GM19240 (cell line): ENCODE measurements around the gene IZUMO2.
"Not testable (repeated sequence)": the region's sequence is repeated elsewhere in the genome, so short reads cannot be mapped to it uniquely, and the experiment has no call there.

Experiments
- DNase-seq: peaks from one replicate; pipeline ENCODE4 v3.0.0; 2011; ENCODE audit warnings: low spot score; ENCODE audit not compliant: insufficient read length

The IZUMO2 gene

DNA sequence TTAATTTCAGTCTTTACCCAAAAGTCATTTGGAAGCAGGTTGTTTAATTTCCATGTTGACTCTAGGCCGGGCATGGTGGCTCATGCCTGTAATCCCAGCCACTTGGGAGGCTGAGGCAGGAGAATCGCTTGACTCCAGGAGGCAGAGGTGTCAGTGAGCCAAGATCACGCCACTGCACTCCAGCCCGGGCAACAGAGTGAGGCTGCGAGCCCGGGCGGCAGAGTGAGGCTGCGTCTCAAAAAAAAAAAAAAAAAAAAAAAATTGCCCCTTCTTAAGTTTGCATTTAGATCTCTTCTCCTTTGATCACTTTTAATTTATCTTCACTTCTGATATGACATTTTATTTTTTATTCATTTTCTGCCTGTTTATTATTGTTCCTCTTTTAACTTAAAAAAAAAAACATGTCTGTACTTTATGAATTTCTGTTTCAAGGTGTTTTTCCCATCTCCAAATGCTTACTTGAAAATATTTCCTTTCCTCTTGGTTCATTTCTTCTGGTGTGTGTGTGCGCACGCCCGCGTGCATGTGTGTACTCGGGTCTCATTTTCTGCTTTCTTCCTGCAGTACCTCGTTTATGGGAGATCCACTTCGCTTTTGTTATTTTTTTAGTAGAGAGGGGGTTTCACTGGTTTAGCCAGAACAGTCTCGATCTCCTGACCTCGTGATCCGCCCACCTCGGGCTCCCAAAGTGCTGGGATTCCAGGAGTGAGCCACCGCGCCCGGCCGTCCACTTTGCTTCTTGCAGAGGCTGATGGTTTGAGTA lies 26.3 kb downstream of the IZUMO2 start:
- not testable (repeated sequence) for DNase-seq

DNA sequence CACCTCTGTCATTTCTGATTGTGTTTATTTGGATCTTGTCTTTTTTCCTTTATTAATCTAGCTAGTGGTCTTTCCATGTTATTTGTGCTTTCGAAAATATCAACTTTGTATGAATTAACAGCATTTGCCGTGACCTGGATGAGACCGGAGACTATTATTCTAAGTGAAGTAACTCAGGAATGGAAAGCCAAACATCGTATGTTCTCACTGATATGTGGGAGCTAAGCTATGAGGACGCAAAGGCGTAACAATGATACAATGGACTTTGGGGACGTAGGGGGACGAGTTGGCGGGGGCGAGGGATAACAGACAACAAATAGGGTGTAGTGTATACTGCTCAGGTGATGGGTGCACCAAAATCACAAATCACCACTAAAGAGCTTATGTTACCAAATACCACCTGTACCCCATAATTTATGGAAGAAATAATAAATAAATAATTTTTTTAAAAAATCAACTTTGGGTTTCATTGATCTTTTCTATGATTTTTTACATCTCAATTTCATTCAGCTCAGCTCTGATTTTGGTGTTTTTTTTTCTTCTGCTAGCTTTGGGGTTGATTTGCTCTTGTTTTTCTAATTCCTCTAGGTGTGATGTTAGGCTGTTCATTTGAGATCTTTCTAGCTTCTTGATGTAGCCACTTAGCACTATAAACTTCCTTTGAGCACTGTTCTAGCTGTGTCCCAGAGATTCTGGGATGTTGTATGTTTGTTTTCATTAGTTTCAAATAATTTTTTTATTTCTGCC lies 27.1 kb downstream of the IZUMO2 start:
- DNase-seq, result not testable (repeated sequence)

DNA sequence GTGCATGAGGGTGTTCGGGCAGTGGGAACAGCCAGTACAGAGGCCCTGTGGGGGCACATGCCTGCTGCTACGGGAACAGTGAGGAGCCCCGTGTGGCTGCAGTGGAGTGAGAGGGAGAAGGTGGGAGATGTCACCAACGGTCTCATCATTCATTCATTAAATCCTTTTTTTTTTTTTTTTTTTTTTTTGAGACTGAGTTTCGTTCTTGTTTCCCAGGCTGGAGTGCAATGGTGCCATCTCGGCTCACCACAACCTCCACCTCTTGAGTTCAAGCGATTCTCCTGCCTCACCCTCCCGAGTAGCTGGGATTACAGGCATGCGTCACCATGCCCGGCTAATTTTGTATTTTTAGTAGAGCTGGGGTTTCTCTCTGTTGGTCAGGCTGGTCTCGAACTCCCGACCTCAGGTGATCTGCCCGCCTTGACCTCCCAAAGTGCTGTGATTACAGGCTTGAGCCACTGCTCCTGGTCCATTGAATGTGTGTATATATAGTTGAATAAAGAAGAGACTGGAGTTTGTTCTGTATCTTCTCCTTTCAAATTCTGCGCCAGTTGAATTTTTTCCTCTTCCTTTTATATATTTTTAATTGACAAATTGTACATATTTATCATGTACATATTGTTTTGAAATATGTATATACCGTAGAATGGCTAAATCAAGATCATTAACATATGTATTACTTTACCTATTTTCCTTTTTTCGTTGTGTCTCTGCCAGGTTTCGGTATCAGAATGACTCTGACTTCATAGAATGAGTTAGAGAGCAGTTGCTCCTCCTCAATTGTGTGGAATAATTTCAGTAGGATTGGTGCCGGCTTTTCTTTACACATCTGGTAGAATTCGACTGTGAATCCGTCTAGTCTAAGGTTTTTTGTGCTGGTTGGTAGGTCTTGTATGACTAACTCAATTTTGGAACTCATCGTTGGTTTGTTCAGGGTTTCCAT lies 28.0 kb downstream of the IZUMO2 start:
- DNase-seq, result not testable (repeated sequence)

DNA sequence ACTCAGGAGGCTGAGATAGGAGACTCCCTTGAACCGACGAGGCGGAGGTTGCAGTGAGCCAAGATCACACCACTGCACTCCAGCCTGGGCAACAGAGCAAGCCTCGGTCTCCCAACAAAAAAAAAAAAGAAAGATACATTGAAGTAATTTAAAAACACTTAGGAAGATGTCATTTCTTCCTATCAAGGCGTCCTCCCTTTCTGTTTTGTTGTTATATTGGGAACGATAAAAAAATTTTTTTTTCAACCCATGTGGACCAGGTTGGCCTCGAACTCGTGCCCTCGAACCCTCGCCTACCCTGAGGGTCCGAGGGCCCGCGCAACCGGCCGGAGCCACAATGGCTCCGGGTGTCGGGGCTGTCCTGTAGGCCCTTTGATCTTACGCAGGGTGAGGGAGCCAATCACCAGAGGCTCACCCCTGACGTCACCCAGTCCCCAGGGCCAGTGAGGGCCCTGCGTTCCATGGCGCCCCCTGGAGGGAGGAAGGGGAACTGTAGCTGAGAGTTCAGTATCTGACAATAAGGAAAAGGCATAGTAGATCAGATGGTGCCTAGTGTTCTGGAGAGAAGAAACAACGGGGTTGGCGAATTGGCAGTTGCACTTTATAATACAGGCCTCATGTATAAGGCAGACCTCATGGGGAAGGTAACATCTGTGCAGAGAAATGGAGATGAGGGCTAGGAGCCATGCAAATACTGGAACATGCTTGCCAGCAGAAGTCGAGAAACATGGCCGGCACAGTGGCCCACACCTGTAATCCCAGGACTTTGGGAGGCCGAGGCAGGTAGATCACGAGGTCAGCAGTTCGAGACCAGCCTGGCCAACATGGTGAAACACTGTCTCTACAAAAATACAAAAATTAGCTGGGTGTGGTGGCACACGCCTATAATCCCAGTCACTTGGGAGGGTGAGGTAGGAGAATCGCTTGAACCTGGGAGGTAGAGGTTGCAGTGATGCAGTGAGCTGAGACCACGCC lies 29.3 kb downstream of the IZUMO2 start:
- not testable (repeated sequence) for DNase-seq

DNA sequence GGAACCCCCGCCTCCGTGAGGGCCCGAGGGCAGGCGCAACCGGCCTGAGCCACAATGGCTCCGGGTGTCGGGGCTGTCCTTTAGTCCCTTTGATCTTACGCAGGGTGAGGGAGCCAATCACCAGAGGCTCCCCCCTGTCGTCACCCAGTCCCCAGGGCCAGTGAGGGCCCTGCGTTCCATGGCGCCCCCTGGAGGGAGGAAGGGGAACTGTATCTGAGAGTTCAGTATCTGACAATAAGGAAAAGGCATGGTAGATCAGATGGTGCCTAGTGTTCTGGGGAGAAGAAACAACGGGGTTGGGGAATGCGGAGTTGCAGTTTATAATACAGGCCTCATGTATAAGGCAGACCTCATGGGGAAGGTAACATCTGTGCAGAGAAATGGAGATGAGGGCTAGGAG lies 59.1 kb downstream of the IZUMO2 start:
- not testable (repeated sequence) for DNase-seq

DNA sequence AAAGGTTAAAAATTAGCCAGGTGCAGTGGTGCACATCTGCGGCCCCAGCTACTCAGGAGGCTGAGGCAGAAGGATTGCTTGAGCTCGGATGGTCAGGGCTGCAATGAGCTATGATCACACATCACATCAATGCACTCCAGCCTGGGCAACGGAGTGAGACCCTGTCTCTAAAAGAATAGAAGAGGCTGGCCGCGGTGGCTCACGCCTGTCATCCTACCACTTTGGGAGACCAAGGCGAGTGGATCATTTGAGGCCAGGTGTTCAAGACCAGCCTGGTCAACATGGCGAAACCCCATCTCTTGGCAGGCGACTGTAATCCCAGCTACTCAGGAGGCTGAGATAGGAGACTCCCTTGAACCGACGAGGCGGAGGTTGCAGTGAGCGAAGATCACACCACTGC lies 59.7 kb downstream of the IZUMO2 start:
- DNase-seq, result not testable (repeated sequence)
